Naive thymus-derived CD8-positive, alpha-beta T cell (primary cell): ENCODE measurements around the gene RPL7L1. TPM values are rescaled to one million over a fixed set of nuclear protein-coding genes. Genes with fewer than 3 reads are reported as not detected.

Experiments
- ATAC-seq, 2 donors: fragments of 150-1000 bp; cut with Tn5 transposase in 1 of 2; sonication (Bioruptor Pico), chemical (Tn5 transposase) in 1 of 2; 1 replicate in 1 of 2; 2 replicates in 1 of 2; pipeline ENCODE4 v1.10.0; 2021; ENCODE audit warnings: mild to moderate bottlenecking in 2 of 2, moderate library complexity in 2 of 2
- POLR2A ChIA-PET: fragments of 350-600 bp; sonication (Branson Sonifier 250); formaldehyde crosslinking; loops from one replicate; lab custom pipeline; 2021; ENCODE audit warnings: antibody characterized with exemption; lab: Charles Lee
- DNase-seq, 10 donors: peaks; one replicate each; pipeline versions ENCODE4 v3.0.0 to v3.0.0-alpha.2; 2020 to 2022
- H3K27ac Mint-ChIP-seq, 10 donors: one replicate each; pipeline ENCODE4 v1.8.0; 2020 to 2022; ENCODE audit warnings: mild to moderate bottlenecking in 10 of 10, mixed read lengths in 10 of 10, moderate library complexity in 4 of 10, inconsistent platforms in 1 of 10
- H3K27me3 Mint-ChIP-seq, 5 donors: one replicate each; pipeline ENCODE4 v1.8.0; 2021 to 2022; ENCODE audit warnings: mixed read lengths in 5 of 5
- H3K36me3 Mint-ChIP-seq, 3 donors: one replicate each; pipeline ENCODE4 v1.8.0; 2020 to 2022; ENCODE audit warnings: mixed read lengths in 3 of 3, mild to moderate bottlenecking in 2 of 3, inconsistent platforms in 1 of 3
- H3K4me1 Mint-ChIP-seq, 4 donors: one replicate each; pipeline ENCODE4 v1.8.0; 2021 to 2022; ENCODE audit warnings: mixed read lengths in 4 of 4
- H3K4me3 Mint-ChIP-seq, 10 donors: one replicate each; pipeline ENCODE4 v1.8.0; 2020 to 2022; ENCODE audit warnings: mild to moderate bottlenecking in 10 of 10, mixed read lengths in 10 of 10, moderate library complexity in 6 of 10, inconsistent platforms in 1 of 10
- H3K9me3 Mint-ChIP-seq, 9 donors: one replicate each; pipeline ENCODE4 v1.8.0; 2020 to 2022; ENCODE audit warnings: mixed read lengths in 9 of 9, mild to moderate bottlenecking in 3 of 9, inconsistent platforms in 1 of 9, moderate library complexity in 1 of 9
- polyA plus RNA-seq, 3 donors: library from polyadenylated mRNA; unstranded; fragments of 300-500 nt; fragmentation: Illumina TruSeq; gene quantifications; one replicate each; pipeline ENCODE4 v1.2.3, GENCODE V29; 2021
- total RNA-seq, 8 experiments: library from RNA in 2 of 8; stranded (reverse) in 2 of 8; gene quantifications; one replicate each; pipeline ENCODE4 v1.2.3 and lab custom pipeline; 2021 to 2026

Gene RPL7L1
- total and polyA plus RNA-seq, 5 experiments from 2014 or later, result 65.3 to 135 (median 87.9) TPM

GRCh38 chr6:42937548-42938427, 58.4 kb downstream of the RPL7L1 start:
- Mint-ChIP-seq H3K36me3 (peaks cover 0 to 84% (median 12%) of the 10 kb centered on the region in 3 donors), H3K4me1 (peaks cover 22 to 57% (median 34%) of the 10 kb centered on the region in 4 donors), H3K4me3 (peak overlapping the region in 1 of 10 donors; percentile 14), H3K27ac (peak overlapping the region in 9 of 10 donors; percentile 12 to 75 (median 40)), H3K27me3 (no peaks in the 10 kb centered on the region), H3K9me3 (no peaks in the 10 kb centered on the region)
- POLR2A ChIA-PET, result interaction anchor here (1.0 to 5.7 kb wide), 2 partner anchors 9 to 46 kb away, joined by 3 to 26 read pairs; partner anchors contain the start of gene CNPY3
- DNase-seq (no peak), ATAC-seq (no peak)

GRCh38 chr6:42938428-42938796, 59.0 kb downstream of the RPL7L1 start:
- Mint-ChIP-seq H3K27ac (peak overlapping the region in 3 of 10 donors; percentile 40 to 75 (median 66)), H3K4me1 (peaks cover 16 to 51% (median 28%) of the 10 kb centered on the region in 4 donors), H3K36me3 (peaks cover 0 to 80% (median 14%) of the 10 kb centered on the region in 3 donors), H3K4me3 (no peak overlapping the region), H3K9me3 (no peaks in the 10 kb centered on the region), H3K27me3 (no peaks in the 10 kb centered on the region)
- ATAC-seq (no peak), DNase-seq (no peak)
- POLR2A ChIA-PET, result interaction anchor here (5.7 kb wide), 1 partner anchor 10 kb away, joined by 26 read pairs; the partner anchor contains the start of gene CNPY3

- POLR2A ChIA-PET, result interaction anchor here (5.7 kb wide), 1 partner anchor 10 kb away, joined by 26 read pairs; the partner anchor contains the start of gene CNPY3
- no peak for DNase-seq
- Mint-ChIP-seq H3K36me3 (peaks cover 0 to 81% (median 18%) of the 10 kb centered on the region in 3 donors), H3K27ac (peak overlapping the region in 4 of 10 donors; percentile 22 to 83 (median 44)), H3K27me3 (no peaks in the 10 kb centered on the region), H3K4me3 (no peak overlapping the region), H3K4me1 (peaks cover 11 to 44% (median 20%) of the 10 kb centered on the region in 4 donors), H3K9me3 (no peaks in the 10 kb centered on the region)
- ATAC-seq, result no peak
These were observed 59.8 kb downstream of the RPL7L1 start for GRCh38 chr6:42938987-42939809.

Other genes with a start within 250 kb of the RPL7L1 start
- under 1 TPM in 1 of 2 experiments, not detected in 1; 0.33 TPM for gene PRPH2, start 157.0 kb upstream of the RPL7L1 start, total RNA-seq
- under 1 TPM in 1 of 3 donors, not detected in 2; 0.08 TPM for gene PRPH2, start 157.0 kb upstream of the RPL7L1 start, polyA plus RNA-seq
- gene TBCC, start 133.5 kb upstream of the RPL7L1 start, total RNA-seq, result 10 to 100 TPM; 76.0 to 77.0 TPM
- 100 to 1,000 TPM; 112 to 126 (median 125) TPM for gene TBCC, start 133.5 kb upstream of the RPL7L1 start, polyA plus RNA-seq
- gene BICRAL, start 97.6 kb upstream of the RPL7L1 start, total RNA-seq, result 10 to 100 TPM; 38.6 to 39.9 TPM
- 1 to 10 TPM; 3.6 to 6.3 (median 4.2) TPM for gene BICRAL, start 97.6 kb upstream of the RPL7L1 start, polyA plus RNA-seq
- gene PTCRA, start 36.4 kb downstream of the RPL7L1 start, total RNA-seq, result not detected
- gene PTCRA, start 36.4 kb downstream of the RPL7L1 start, polyA plus RNA-seq, result not detected
- gene CNPY3, start 49.9 kb downstream of the RPL7L1 start, total RNA-seq, result 100 to 1,000 TPM; 102 to 103 TPM
- gene CNPY3, start 49.9 kb downstream of the RPL7L1 start, polyA plus RNA-seq, result 100 to 1,000 TPM in 2 of 3 donors, 10 to 100 TPM in 1; 90.3 to 158 (median 124) TPM
- gene GNMT, start 81.1 kb downstream of the RPL7L1 start, total RNA-seq, result 1 to 10 TPM; 1.9 to 2.1 TPM
- under 1 TPM in 2 of 3 donors, not detected in 1; 0.19 to 0.34 TPM for gene GNMT, start 81.1 kb downstream of the RPL7L1 start, polyA plus RNA-seq
- gene PEX6, start 99.6 kb downstream of the RPL7L1 start, total RNA-seq, result 10 to 100 TPM; 34.5 to 38.3 TPM
- 10 to 100 TPM; 17.6 to 30.8 (median 23.6) TPM for gene PEX6, start 99.6 kb downstream of the RPL7L1 start, polyA plus RNA-seq
- gene PPP2R5D, start 105.0 kb downstream of the RPL7L1 start, total RNA-seq, result 10 to 100 TPM; 27.0 to 32.4 TPM
- gene PPP2R5D, start 105.0 kb downstream of the RPL7L1 start, polyA plus RNA-seq, result 10 to 100 TPM; 11.6 to 29.8 (median 17.6) TPM
- 10 to 100 TPM; 33.9 to 38.4 TPM for gene MEA1, start 134.3 kb downstream of the RPL7L1 start, total RNA-seq
- gene MEA1, start 134.3 kb downstream of the RPL7L1 start, polyA plus RNA-seq, result 10 to 100 TPM; 73.4 to 90.9 (median 77.5) TPM
- gene KLHDC3, start 134.6 kb downstream of the RPL7L1 start, total RNA-seq, result 10 to 100 TPM; 71.6 to 77.3 TPM
- gene KLHDC3, start 134.6 kb downstream of the RPL7L1 start, polyA plus RNA-seq, result 100 to 1,000 TPM; 107 to 136 (median 117) TPM
- 10 to 100 TPM; 53.9 to 55.5 TPM for gene RRP36, start 142.0 kb downstream of the RPL7L1 start, total RNA-seq
- gene RRP36, start 142.0 kb downstream of the RPL7L1 start, polyA plus RNA-seq, result 10 to 100 TPM; 52.7 to 74.5 (median 57.8) TPM
- gene CUL7, start 174.2 kb downstream of the RPL7L1 start, total RNA-seq, result 10 to 100 TPM; 13.2 to 14.4 TPM
- 1 to 10 TPM; 1.6 to 3.5 (median 1.6) TPM for gene CUL7, start 174.2 kb downstream of the RPL7L1 start, polyA plus RNA-seq
- 10 to 100 TPM; 58.1 to 59.3 TPM for gene MRPL2, start 179.8 kb downstream of the RPL7L1 start, total RNA-seq
- 10 to 100 TPM; 40.7 to 69.9 (median 59.5) TPM for gene MRPL2, start 179.8 kb downstream of the RPL7L1 start, polyA plus RNA-seq
- gene KLC4, start 180.0 kb downstream of the RPL7L1 start, total RNA-seq, result 10 to 100 TPM; 57.2 to 64.6 TPM
- 10 to 100 TPM in 2 of 3 donors, 1 to 10 TPM in 1; 9.9 to 12.7 (median 10.9) TPM for gene KLC4, start 180.0 kb downstream of the RPL7L1 start, polyA plus RNA-seq
- 10 to 100 TPM; 19.4 to 22.2 TPM for gene PTK7, start 196.7 kb downstream of the RPL7L1 start, total RNA-seq
- gene PTK7, start 196.7 kb downstream of the RPL7L1 start, polyA plus RNA-seq, result 10 to 100 TPM in 1 of 3 donors, 1 to 10 TPM in 1, not detected in 1; 6.5 to 10.3 TPM